Measurements from ENCODE around the gene NAT14. TPM values are rescaled to one million over a fixed set of nuclear protein-coding genes. Genes with fewer than 3 reads are reported as not detected.

The NAT14 gene
- total and polyA plus RNA-seq, 2 donors (not counting 3 experiments of a cell fraction or from before 2014, with no cell fraction given) = 39.1 to 44.7 TPM

DNA sequence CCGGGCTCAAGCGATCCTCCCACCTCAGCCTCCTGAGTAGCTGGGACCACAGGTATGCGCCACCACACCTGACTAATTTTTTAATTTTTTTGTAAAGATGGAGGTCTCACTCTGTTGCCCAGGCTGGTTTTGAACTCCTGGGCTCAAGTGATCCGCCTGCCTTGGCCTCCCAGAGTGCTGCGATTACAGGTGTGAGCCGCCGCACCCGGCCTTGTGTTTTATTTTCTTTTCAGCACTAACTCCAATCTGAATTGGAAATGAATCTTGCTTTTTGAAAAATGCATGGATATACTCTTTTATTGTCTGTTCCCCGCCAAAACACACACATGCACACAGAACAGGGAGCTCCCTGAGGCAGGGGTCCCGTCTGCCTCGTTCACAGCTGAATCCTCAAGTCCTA lies 22.3 kb upstream of the NAT14 start:
- no peak overlapping the region for H2AFZ ChIP-seq (ENCODE audit: low read depth, low read length)
- no peaks in the 10 kb centered on the region for H3K27me3 ChIP-seq (ENCODE audit: control insufficient read depth in 2 of 2, insufficient read depth in 2 of 2, low read length in 2 of 2)
- dilution Hi-C loops (cut with MboI; ENCODE audit: extremely low pct_ligation_motif_present, low sequenced_read_pairs) (no loop called here), intact Hi-C loops (cut with micrococcal nuclease) (loop anchor here (5.0 kb wide), 1 partner anchor 145 kb away; the partner anchor contains the start of gene ZNF865)
- ChIA-PET CTCF (interaction anchor here (1.5 kb wide), 1 partner anchor 11 kb away, joined by 4 read pairs; no protein-coding TSS in a partner anchor), POLR2A (interaction anchor here (0.6 kb wide), 1 partner anchor 9 kb away, joined by 5 read pairs; no protein-coding TSS in a partner anchor)
- DNase-seq (ENCODE audit: low read depth, low spot score) = no peak
- BruUV-seq (replicated peaks) = no TSS peak
- no peaks in the 10 kb centered on the region for H3K9me3 ChIP-seq (replicated peaks; ENCODE audit: control insufficient read depth, insufficient read depth, low read length)
- H3K4me3 ChIP-seq (replicated peaks in 1 of 3; ENCODE audit: insufficient read depth in 1 of 3, low read depth in 1 of 3, low read length in 3 of 3) = no peak overlapping the region
- TF ChIP-seq MYC (IDR thresholded peaks at IDR 0.05; ENCODE audit: low read depth, low read length) (no peak), POLR2A (IDR thresholded peaks at IDR 0.05; ENCODE audit: low read depth, low read length) (no peak), FOS (IDR thresholded peaks at IDR 0.05; ENCODE audit: borderline replicate concordance, insufficient read depth, low read length) (no peak), POLR2AphosphoS5 (IDR thresholded peaks at IDR 0.05; ENCODE audit: insufficient read depth, low read depth, low read length) (no peak)
- TF ChIP-seq, protein P1, sequence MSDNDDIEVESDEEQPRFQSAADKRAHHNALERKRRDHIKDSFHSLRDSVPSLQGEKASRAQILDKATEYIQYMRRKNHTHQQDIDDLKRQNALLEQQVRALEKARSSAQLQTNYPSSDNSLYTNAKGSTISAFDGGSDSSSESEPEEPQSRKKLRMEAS (IDR thresholded peaks at IDR 0.05; ENCODE audit: insufficient read depth, insufficient read length) = no peak
- no peak overlapping the region for H3K4me2 ChIP-seq (ENCODE audit: insufficient read depth, low read length)
- H3K9me1 ChIP-seq (replicated peaks; ENCODE audit: control insufficient read depth, extremely low read depth, insufficient read depth, low read length) = no peaks in the 10 kb centered on the region
- H3K9ac ChIP-seq (replicated peaks; ENCODE audit: extremely low read depth, insufficient read depth, low read length) = no peak overlapping the region
- H3K36me3 ChIP-seq (ENCODE audit: control insufficient read depth in 2 of 2, extremely low read depth in 1 of 2, insufficient read depth in 2 of 2, low read length in 2 of 2) = no peaks in the 10 kb centered on the region
- no peaks in the 10 kb centered on the region for H4K20me1 ChIP-seq (replicated peaks; ENCODE audit: control insufficient read depth, extremely low read depth, insufficient read depth, low read length)
- no peak for FAIRE-seq
- no peak overlapping the region for H3K27ac ChIP-seq (ENCODE audit: insufficient read depth, low read depth, low read length)
- H3K79me2 ChIP-seq (ENCODE audit: control insufficient read depth, insufficient read depth, low read length) = no peaks in the 10 kb centered on the region
- H3K4me1 ChIP-seq (ENCODE audit: control insufficient read depth, extremely low read depth, insufficient read depth, low read length) = peaks cover 13% of the 10 kb centered on the region

GRCh38 chr19:55463583-55464031 lies 21.4 kb upstream of the NAT14 start:
- intact Hi-C loops (cut with micrococcal nuclease) = loop anchor here (5.0 kb wide), 1 partner anchor 144 kb away; the partner anchor contains the start of gene ZNF865
- POLR2A ChIA-PET = no interaction called here
- DNase-seq (ENCODE audit: low read depth, low spot score) (no peak), FAIRE-seq (no peak)
- Histone ChIP-seq H3K4me3 (replicated peaks in 1 of 3; ENCODE audit: insufficient read depth in 1 of 3, low read depth in 1 of 3, low read length in 3 of 3) (no peak overlapping the region), H3K79me2 (ENCODE audit: control insufficient read depth, insufficient read depth, low read length) (no peaks in the 10 kb centered on the region), H3K27ac (ENCODE audit: insufficient read depth, low read depth, low read length) (no peak overlapping the region), H3K9me3 (replicated peaks; ENCODE audit: control insufficient read depth, insufficient read depth, low read length) (no peaks in the 10 kb centered on the region), H3K36me3 (ENCODE audit: control insufficient read depth in 2 of 2, extremely low read depth in 1 of 2, insufficient read depth in 2 of 2, low read length in 2 of 2) (no peaks in the 10 kb centered on the region), H3K27me3 (ENCODE audit: control insufficient read depth in 2 of 2, insufficient read depth in 2 of 2, low read length in 2 of 2) (no peaks in the 10 kb centered on the region), H3K9ac (replicated peaks; ENCODE audit: extremely low read depth, insufficient read depth, low read length) (no peak overlapping the region), H3K4me2 (ENCODE audit: insufficient read depth, low read length) (no peak overlapping the region), H4K20me1 (replicated peaks; ENCODE audit: control insufficient read depth, extremely low read depth, insufficient read depth, low read length) (no peaks in the 10 kb centered on the region), H2AFZ (ENCODE audit: low read depth, low read length) (no peak overlapping the region), H3K4me1 (ENCODE audit: control insufficient read depth, extremely low read depth, insufficient read depth, low read length) (peaks cover 13% of the 10 kb centered on the region), H3K9me1 (replicated peaks; ENCODE audit: control insufficient read depth, extremely low read depth, insufficient read depth, low read length) (no peaks in the 10 kb centered on the region)
- dilution Hi-C loops (cut with MboI; ENCODE audit: extremely low pct_ligation_motif_present, low sequenced_read_pairs) = no loop called here
- TF ChIP-seq POLR2AphosphoS5 (IDR thresholded peaks at IDR 0.05; ENCODE audit: insufficient read depth, low read depth, low read length) (no peak), MYC (IDR thresholded peaks at IDR 0.05; ENCODE audit: low read depth, low read length) (no peak)
- TF ChIP-seq, protein P1 (IDR thresholded peaks at IDR 0.05; ENCODE audit: insufficient read depth, insufficient read length) = no peak
- no TSS peak for BruUV-seq (replicated peaks)
- CTCF ChIA-PET = no interaction called here
